Measurements from ENCODE around the gene ZBTB16. TPM values are rescaled to one million over a fixed set of nuclear protein-coding genes. Genes with fewer than 3 reads are reported as not detected.

ZBTB16 gene
- total and polyA plus RNA-seq, 3 donors from 2014 or later, result 11.4 to 88.5 (median 51.5) TPM

DNA sequence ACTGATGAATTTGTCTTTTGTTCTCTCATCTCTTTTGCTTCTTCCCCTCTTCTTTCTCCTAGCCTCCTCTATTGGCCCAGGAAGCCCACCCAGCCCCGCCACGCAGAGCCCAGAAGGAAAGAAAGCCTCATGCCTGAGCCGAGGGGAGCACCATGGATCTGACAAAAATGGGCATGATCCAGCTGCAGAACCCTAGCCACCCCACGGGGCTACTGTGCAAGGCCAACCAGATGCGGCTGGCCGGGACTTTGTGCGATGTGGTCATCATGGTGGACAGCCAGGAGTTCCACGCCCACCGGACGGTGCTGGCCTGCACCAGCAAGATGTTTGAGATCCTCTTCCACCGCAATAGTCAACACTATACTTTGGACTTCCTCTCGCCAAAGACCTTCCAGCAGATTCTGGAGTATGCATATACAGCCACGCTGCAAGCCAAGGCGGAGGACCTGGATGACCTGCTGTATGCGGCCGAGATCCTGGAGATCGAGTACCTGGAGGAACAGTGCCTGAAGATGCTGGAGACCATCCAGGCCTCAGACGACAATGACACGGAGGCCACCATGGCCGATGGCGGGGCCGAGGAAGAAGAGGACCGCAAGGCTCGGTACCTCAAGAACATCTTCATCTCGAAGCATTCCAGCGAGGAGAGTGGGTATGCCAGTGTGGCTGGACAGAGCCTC is 3.8 kb downstream of the ZBTB16 start:
- Histone ChIP-seq H3K36me3 (ENCODE audit: low read depth, missing control alignments) (no peaks in the 10 kb centered on the region), H3K27me3 (no peaks in the 10 kb centered on the region), H3K27ac (peak overlapping the region; percentile 92 to 99), H3K9me3 (no peaks in the 10 kb centered on the region), H3K4me3 (no peak overlapping the region), H3K4me1 (peaks cover 7% of the 10 kb centered on the region)
- no peak for TF ChIP-seq POLR2A (IDR thresholded peaks at IDR 0.05)
- TF ChIP-seq, protein P1, sequence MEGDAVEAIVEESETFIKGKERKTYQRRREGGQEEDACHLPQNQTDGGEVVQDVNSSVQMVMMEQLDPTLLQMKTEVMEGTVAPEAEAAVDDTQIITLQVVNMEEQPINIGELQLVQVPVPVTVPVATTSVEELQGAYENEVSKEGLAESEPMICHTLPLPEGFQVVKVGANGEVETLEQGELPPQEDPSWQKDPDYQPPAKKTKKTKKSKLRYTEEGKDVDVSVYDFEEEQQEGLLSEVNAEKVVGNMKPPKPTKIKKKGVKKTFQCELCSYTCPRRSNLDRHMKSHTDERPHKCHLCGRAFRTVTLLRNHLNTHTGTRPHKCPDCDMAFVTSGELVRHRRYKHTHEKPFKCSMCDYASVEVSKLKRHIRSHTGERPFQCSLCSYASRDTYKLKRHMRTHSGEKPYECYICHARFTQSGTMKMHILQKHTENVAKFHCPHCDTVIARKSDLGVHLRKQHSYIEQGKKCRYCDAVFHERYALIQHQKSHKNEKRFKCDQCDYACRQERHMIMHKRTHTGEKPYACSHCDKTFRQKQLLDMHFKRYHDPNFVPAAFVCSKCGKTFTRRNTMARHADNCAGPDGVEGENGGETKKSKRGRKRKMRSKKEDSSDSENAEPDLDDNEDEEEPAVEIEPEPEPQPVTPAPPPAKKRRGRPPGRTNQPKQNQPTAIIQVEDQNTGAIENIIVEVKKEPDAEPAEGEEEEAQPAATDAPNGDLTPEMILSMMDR (IDR thresholded peaks at IDR 0.05), result no peak
- DNase-seq, result no peak
- 96% methylated on average over 16 to 26 of the region's 26 CpGs for WGBS, 2 donors
- intact Hi-C loops (cut with DNase I; ENCODE audit: low total_unique reads), result loop anchor here (5.0 kb wide), 1 partner anchor 99 kb away; no protein-coding TSS in a partner anchor

DNA sequence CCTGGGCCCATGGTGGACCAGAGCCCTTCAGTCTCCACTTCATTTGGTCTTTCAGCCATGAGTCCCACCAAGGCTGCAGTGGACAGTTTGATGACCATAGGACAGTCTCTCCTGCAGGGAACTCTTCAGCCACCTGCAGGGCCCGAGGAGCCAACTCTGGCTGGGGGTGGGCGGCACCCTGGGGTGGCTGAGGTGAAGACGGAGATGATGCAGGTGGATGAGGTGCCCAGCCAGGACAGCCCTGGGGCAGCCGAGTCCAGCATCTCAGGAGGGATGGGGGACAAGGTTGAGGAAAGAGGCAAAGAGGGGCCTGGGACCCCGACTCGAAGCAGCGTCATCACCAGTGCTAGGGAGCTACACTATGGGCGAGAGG is 4.3 kb downstream of the ZBTB16 start:
- TF ChIP-seq POLR2A (IDR thresholded peaks at IDR 0.05), result no peak
- TF ChIP-seq, protein P1 (IDR thresholded peaks at IDR 0.05), result no peak
- Histone ChIP-seq H3K27me3 (no peaks in the 10 kb centered on the region), H3K9me3 (no peaks in the 10 kb centered on the region), H3K36me3 (ENCODE audit: low read depth, missing control alignments) (no peaks in the 10 kb centered on the region), H3K4me3 (no peak overlapping the region), H3K4me1 (peaks cover 3% of the 10 kb centered on the region), H3K27ac (no peak overlapping the region)
- 95 to 96% methylated on average over 6 to 8 of the region's 8 CpGs for WGBS, 2 donors
- DNase-seq, result no peak
- intact Hi-C loops (cut with DNase I; ENCODE audit: low total_unique reads), result loop anchor here (5.0 kb wide), 1 partner anchor 98 kb away; no protein-coding TSS in a partner anchor

DNA sequence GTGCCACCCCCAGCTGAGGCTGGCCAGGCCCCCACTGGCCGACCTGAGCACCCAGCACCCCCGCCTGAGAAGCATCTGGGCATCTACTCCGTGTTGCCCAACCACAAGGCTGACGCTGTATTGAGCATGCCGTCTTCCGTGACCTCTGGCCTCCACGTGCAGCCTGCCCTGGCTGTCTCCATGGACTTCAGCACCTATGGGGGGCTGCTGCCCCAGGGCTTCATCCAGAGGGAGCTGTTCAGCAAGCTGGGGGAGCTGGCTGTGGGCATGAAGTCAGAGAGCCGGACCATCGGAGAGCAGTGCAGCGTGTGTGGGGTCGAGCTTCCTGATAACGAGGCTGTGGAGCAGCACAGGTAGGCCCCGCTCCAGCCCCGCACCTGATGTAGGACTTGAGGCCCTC is 4.7 kb downstream of the ZBTB16 start:
- no peak for TF ChIP-seq POLR2A (IDR thresholded peaks at IDR 0.05)
- TF ChIP-seq, protein P1 (IDR thresholded peaks at IDR 0.05), result no peak
- H3K9me3 ChIP-seq, result no peaks in the 10 kb centered on the region
- no peaks in the 10 kb centered on the region for H3K27me3 ChIP-seq
- 89 to 91% methylated on average over 9 to 14 of the region's 14 CpGs for WGBS, 2 donors
- no peak for DNase-seq
- H3K4me3 ChIP-seq, result no peak overlapping the region
- no peaks in the 10 kb centered on the region for H3K36me3 ChIP-seq (ENCODE audit: low read depth, missing control alignments)
- peaks cover 3% of the 10 kb centered on the region for H3K4me1 ChIP-seq
- no peak overlapping the region for H3K27ac ChIP-seq
- intact Hi-C loops (cut with DNase I; ENCODE audit: low total_unique reads), result loop anchor here (5.0 kb wide), 1 partner anchor 98 kb away; no protein-coding TSS in a partner anchor

DNA sequence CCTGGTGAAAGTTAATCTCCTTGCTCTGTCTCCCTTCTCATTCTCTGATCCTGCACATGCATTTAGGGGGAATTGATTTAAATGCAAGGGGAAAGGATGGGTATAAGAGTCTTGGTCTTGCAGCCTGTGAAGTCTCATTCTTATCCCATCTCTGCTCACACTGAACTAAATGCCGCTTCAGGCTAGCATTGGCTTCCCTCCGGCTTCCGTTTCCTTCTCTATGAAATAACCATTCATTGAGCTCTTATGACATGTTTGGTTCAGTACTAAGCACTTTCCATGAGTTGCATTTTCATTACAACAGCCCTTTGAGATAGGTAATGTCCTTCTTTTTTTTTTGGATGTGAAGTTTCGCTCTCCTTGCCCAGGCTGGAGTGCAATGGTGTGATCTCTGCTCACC is 5.6 kb downstream of the ZBTB16 start:
- no peak for TF ChIP-seq POLR2A (IDR thresholded peaks at IDR 0.05)
- TF ChIP-seq, protein P1 (IDR thresholded peaks at IDR 0.05), result no peak
- H3K27ac ChIP-seq, result no peak overlapping the region
- H3K9me3 ChIP-seq, result no peaks in the 10 kb centered on the region
- no peaks in the 10 kb centered on the region for H3K27me3 ChIP-seq
- intact Hi-C loops (cut with DNase I; ENCODE audit: low total_unique reads), result no loop called here
- H3K36me3 ChIP-seq (ENCODE audit: low read depth, missing control alignments), result no peaks in the 10 kb centered on the region
- no peak for DNase-seq
- peaks cover 3% of the 10 kb centered on the region for H3K4me1 ChIP-seq
- WGBS, 2 donors, result 87 to 88% methylated on average over 4 of the region's 4 CpGs
- no peak overlapping the region for H3K4me3 ChIP-seq

All from testis (tissue), 3 donors.